NCI-H2196 (cell line): Measurements from ENCODE around the gene CRHR1.
A peak's percentile ranks its signal among the peaks of the same experiment; 100 is the strongest.

Experiments
- DNase-seq: peaks from one replicate; lab custom pipeline; 2025; ENCODE audit not compliant: unreplicated experiment; lab: John Stamatoyannopoulos, UW

The CRHR1 gene

DNA sequence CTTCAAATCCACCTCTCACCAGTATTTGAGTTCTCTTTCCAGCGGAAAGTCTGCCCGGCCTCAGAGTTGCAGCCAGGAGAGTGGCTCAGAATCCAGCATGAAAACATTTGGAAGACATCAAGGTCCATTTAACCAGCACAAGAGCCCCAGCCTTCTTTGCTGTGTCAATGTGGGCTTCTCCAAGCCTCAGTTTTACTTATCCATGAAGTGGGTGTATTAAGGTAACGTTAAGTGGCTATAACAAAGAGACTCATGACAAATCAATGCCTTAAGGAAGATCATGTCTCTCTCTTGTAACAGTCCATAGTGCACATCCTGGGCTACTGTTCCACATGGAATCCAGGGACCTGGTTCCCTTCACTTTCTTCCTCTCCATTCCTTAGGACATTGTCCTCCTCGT is 59.6 kb downstream of the CRHR1 start:
- DNase-seq: no peak

DNA sequence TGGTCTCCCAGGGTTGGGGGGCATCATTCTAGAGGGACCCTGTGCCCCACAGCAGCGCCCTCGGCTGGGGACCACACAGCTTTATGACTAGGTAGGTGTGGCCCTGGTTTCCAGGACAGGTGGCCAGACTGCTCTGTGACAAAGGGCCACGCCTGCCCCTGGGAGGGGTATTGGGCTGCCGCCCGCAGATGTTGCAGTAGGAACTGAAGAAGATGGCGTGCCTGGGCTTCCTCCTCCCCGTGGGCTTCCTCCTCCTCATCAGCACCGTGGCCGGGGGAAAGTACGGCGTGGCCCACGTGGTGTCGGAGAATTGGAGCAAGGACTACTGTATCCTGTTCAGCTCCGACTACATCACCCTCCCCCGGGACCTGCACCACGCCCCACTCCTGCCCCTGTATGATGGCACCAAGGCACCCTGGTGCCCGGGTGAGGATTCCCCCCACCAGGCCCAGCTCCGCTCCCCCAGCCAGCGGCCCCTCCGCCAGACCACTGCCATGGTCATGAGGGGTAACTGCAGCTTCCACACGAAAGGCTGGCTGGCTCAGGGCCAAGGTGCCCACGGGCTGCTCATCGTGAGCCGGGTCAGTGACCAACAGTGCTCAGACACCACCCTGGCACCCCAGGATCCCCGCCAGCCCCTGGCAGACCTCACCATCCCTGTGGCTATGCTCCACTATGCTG is 60.7 kb downstream of the CRHR1 start, which contains the start of gene SPPL2C:
SPPL2C (plus strand) TSS at position 187 of the 681 bp plus-strand sequence; CDS start at position 213, 26 bp downstream.
- DNase-seq: no peak

DNA sequence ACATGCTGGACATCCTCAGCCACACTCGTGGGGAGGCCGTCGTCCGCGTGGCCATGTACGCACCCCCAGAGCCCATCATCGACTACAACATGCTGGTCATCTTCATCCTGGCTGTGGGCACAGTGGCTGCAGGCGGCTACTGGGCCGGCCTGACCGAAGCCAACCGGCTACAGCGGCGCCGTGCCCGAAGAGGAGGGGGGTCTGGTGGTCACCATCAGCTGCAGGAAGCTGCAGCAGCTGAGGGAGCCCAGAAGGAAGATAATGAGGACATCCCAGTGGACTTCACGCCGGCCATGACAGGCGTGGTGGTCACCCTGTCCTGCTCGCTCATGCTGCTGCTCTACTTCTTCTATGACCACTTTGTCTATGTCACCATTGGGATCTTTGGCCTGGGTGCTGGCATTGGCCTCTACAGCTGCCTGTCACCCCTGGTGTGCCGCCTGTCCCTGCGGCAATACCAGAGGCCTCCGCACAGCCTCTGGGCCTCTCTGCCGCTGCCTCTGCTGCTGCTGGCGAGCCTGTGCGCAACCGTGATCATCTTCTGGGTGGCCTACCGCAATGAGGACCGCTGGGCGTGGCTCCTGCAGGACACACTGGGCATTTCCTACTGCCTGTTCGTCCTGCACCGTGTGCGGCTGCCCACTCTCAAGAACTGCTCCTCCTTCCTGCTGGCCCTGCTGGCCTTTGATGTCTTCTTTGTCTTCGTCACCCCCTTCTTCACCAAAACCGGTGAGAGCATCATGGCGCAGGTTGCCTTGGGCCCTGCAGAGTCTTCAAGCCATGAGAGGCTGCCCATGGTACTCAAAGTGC is 61.5 kb downstream of the CRHR1 start:
- no peak for DNase-seq

DNA sequence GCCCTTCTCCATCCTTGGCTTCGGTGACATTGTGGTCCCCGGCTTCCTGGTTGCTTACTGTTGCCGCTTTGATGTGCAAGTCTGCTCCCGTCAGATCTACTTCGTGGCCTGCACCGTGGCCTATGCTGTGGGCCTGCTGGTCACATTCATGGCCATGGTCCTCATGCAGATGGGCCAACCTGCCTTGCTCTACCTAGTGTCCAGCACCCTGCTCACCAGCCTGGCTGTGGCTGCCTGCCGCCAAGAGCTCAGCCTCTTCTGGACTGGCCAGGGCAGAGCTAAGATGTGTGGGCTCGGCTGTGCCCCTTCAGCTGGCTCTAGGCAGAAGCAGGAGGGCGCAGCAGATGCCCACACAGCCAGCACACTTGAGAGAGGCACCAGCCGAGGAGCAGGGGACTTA is 62.1 kb downstream of the CRHR1 start:
- DNase-seq: no peak

DNA sequence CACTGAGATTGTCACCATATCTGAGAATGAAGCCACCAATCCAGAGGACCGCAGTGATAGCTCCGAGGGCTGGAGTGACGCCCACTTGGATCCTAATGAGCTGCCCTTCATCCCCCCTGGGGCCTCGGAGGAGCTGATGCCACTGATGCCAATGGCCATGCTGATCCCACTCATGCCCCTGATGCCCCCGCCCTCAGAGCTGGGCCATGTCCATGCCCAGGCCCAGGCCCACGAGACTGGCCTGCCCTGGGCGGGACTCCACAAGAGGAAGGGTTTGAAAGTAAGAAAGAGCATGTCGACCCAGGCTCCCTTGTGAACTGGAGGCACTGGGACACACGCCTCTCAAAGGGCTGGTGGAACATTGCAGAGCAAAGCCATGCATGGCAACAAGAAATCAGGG is 62.5 kb downstream of the CRHR1 start:
- no peak for DNase-seq

DNA sequence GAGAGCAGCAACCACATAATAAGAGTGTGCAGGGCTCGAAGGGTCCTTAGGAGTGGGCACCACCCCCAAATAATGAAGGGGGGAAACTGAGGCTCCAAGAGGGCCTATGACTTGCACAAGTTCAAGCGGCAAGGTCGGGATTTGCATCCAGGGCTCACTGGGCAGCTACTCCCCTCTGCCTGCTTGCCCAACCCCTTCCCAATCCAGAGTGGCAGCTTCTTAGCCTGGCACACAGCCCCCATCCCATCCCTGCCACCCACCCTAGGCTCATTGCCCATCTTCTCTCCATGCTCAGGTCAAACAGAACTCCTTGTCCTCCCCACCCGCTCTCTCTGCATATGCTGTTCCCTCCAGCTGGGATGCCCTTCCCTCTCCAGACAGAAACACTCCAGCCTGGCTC is 63.0 kb downstream of the CRHR1 start:
- no peak for DNase-seq

DNA sequence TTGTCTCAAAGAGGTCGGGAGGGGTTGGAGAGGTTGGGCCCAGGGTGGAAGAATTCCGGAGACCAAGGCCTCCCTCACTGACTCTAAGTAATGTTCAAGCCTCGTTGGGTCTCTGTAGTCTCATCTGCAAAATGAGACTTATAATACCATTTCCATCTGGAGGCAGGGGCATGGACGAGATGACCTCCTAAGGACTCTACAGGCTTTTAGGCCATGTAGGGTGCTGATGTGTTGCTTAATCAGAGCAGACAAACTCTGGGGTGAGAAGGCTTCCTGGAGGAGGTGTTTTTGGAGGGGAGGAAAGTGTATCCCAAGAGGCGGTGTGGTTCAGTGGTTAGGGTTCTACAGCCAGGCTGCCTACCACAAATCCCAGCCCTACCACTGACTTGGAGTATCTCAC is 63.6 kb downstream of the CRHR1 start:
- no peak for DNase-seq

DNA sequence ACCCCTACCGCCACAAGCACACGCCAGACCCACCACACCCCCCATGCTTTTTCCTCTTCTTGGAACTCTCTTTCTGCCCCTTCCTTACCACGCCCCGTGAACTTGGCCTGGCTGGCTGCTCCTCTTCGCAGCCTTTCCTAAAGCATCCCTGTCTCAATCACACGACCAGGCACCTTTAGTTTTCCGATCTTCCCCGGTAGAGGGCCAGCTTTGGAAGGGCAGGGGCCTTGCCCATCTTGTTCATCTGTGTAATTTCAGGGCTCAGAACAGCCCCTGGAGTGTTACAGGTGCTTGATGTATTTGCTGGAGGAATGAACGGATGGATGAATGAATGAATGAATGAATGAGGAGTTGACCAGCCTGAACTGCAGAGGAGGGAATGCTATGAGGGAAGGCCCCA is 64.3 kb downstream of the CRHR1 start:
- DNase-seq: no peak

DNA sequence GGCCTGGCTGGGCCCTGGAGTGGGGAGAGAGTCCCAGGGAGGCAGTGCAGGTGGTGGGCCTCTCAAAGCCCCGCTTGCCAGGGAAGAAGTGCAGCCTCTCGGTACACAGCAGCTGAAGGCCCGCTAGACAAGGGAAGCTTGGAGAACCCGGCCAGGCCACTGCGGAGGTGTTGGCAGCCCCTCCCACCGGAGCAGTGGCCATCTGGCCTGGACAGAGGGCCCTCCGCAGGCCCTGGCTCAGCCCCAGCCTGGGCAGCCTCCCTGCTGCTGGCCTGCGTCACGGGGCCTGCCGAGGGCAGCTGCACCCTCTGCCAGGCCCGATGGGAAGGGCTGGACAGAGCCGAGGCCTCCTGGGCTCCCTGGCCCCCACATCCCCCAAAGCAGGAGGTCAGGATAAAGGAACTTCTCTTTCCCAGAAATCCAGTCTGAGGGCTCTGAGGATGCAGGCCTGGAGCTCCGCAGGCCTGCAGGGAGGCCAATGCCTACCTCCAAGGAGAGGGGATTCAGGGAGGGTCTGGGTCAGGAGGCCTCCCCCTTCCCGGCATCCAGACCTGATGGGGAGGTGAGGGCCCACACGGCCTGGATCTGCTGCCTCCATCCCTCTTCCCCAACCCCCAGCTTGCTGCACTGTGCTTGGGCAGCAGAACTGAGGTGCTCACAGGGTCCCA is 64.9 kb downstream of the CRHR1 start:
- no peak for DNase-seq

DNA sequence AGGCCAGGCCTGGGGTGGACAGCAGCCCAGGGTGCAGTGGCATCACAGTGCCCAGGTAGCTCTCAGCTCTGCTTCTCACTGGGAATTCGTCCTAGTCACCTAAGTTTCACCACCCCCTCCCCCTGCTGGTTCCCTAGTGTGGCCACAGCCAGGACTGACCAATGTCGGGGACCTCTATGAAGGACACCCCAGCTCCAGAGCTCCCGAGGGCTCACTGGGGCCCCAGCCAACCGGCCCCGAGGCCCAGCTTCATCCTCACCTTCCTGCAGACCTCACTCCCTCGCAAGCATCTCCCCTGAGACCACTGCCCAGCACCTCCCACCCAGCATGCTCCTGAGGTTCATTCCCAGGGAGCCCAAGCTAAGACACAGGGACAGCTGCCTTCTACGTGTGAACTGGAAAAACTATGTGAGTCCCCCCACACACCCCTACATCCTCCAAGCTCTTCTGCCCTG is 65.4 kb downstream of the CRHR1 start:
- no peak for DNase-seq

DNA sequence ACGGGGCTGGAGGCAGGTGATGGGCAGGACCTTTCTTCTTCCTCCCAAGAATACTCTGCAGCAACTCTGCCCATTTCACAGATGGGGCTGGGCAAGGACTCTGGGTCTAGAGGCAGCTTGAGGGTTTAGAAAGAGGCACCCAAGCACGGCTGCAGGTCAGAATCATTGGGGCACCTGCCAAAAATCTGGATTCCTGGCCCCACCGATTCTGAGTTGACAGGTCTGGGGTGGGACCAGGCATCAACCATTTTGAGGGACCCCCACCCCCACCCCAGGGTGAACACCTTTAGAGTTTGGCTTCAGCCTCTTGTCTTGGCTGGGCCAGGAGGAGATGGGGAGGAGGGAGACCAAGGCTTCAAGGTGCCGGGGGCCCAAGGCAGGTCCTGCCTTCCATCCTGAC is 65.9 kb downstream of the CRHR1 start:
- no peak for DNase-seq

DNA sequence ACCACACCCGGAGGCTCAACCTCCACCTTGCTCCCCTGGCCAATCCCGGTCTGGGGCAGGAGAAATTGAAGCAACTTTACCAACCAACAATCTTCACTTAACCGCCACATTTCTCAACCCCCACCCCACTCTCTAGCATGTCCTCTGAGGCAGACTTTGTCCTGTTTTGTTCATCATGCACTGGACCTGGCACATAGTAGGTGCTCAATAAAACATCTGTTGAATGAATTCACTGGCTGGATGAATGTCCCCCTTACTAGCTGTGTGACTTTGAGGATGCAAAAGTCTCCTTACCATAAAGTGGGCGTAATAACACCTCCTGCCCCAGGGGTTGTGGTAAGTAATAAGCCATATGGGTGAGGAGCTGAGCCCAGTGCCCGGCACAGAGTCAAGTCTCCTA is 66.3 kb downstream of the CRHR1 start:
- DNase-seq: no peak

DNA sequence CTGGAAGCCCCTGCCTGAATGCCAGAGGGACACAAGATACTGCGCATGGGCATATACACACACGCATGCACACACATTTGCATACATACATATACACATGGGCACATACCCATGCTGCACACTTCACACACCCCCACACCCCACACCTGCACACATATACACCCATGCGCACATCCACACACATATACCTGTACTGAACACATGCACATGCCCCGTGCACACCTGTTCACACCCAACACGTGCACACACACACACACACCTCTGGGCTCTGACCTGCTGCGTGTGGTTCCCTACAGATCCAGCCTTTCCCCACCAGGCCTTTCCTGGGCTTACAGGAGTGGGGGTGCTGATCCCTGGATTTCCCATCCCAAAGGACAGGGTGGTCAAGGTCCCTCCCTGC is 66.9 kb downstream of the CRHR1 start:
- no peak for DNase-seq

DNA sequence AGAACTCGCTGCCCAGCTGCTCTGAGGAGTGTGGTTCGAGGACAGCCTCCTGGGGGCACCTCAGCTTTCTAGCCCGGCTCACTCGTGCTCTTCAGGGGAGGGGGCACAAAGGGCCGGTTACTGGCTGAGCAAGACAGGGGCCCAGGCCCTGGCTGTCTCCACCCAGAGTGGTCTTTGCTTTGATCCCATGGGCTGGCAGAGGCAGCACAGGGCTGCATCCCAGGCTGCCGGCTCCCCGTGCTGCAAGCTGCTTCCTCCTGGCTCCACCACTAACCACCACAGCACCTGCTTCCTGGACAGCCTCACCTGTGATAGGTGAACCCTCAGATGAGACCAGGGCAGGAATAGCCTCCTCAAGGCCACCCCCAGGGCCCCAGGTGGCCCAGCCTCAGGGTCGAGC is 67.3 kb downstream of the CRHR1 start:
- DNase-seq: peak; percentile 42

DNA sequence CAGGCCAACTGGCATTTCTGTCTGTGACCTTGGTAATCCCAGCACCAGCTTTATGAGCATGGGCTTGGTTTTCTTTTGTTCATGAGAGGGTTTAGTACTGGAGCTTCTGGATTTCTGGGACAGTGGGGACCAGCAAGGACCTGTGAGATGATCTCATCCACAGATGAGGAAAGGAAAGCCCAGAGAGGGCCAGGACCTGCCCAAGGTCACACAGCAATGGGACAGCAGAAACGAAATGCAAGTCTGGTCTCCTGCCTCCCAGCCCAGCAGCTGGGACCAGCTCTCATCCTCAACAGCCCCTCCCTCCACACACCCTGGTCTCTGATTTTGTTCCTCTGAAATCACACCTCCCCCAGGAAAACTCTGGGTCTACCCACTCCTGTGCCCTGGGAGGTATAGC is 67.8 kb downstream of the CRHR1 start:
- DNase-seq: no peak

DNA sequence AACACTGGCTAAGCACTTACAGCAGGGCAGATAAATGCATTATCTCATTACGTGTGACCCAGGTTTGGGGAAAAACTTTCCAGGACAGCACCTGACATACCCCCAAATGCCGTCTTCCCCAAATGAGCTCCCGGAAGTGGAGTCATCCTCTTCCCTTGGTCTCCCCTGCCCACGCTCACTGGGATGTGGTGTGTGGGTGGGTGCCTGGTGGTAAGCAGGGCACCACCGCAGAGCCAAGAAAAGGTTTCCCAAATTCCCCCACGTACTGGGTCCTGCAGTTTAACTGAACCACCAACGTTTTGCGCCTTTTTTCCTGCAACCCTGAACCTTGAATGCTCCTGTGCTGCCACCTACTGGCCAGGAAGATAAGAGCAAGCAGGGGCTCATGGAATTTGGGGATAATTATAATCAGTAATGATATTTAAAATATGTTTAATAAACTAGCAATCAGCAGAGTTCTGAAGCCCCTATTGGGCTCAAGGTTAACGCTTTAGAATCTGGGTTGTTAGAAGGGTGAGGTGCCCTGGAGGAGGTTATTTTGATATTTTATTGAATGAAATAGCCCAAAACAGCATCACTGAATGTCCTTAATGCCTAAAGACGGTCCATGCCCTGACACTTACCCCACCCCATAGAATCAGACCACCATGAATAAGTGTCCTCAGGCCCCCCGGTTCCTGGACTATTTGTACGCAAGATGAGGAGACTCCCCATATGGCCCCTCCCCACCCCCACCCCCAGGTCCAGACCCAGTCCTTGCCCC is 68.6 kb downstream of the CRHR1 start:
- peak; percentile 73 for DNase-seq

DNA sequence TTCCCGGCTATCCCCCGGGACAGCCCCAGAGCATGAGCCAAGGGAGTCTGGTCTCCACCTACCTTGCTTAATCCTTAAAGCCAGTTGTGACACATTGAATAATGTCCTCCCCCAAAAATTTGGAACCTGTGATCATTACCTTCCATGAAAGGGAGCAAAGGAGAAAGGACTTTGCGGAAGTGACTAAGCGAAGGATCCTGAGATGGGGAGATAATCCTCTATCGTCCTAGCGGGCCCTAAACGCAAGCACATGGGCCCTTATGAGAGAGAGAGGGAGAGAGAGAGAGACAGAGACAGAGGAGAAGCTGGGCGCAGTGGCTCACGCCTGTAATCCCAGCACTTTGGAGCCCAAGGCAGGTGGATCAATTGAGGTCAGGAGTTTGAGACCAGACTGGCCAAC is 70.1 kb downstream of the CRHR1 start:
- no peak for DNase-seq

DNA sequence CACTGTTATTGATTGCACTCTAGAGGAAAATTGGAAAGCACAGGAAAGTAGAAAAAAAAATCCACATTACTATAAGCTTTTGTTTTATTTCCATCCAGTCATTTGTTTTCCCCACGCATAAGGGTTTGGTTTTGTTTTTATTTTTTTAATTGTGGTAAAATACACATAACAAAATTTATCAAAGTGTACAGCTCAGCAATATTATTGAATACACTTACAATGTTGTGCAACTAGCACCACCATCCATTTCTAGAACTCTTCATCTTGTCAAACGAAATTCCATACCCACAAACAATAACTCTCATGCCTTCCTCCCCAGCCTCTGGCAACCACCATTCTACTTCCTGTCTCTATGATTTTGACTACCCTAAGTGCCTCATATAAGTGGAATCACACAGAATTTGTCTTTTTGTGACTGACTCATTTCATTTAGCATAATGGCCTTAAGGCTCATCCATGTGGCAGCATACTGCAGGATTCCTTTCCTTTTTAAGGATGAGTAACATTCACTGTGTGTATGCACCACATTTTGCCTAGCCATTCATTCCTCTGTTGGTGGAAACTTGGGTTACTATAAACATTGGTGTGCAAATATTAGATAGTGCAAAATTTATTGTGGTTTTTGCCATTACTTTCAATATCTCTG is 71.7 kb downstream of the CRHR1 start:
- no peak for DNase-seq

DNA sequence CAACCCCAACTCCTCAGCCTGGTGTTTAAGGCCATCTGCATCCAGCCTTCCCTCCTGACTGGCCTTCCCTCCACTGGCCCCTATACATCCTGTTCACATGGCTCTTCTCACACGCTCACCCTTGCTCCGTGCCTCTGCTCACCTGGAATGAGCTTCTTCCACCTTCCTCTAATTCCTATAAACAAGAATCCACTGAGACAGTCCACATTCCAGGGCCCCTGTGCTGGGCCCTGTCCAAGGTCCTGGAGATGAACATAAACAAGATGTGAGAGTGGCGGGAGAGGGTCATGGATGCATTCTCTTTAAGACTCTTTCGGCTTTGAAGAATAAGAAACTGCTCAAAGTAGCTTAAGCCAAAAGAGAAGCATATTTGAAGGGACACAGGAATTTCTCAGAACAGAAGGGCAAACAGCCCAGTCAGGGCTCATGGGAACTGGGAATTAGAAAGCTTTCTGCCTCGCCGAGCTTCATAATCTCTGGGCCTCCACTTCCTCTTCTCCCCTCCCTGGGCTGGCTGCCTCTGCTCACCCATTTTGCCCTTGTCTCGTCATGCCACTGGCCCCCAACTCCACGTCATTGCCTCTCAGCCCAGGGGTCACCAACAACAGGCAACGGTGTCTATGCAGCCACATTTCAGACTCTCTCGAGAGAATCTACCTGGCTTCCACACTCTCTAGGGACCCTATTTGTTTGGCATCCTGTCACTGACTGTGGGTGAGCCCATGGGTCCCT is 74.0 kb downstream of the CRHR1 start:
- no peak for DNase-seq

DNA sequence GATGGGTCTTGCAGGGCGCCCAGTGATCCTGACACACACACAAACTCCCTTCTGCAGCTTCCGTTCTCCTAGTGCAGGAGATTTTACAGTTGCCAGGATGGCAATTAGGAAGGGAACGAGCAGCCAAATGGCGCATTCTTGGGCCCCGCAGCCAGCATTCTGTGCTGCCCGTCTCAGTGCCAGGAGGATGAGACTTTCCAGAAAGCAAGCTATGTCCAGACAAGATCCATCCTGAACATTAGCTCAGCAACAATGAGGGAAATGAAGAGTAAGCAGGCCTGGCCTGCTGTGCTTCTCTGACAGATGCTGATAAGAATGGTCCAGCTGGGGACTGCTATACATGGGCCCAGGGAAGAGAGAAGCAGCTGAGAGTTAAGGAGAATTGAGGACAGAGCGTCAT is 77.0 kb downstream of the CRHR1 start:
- DNase-seq: no peak
